ENCODE results near the gene LIN7A.

LIN7A gene

DNA sequence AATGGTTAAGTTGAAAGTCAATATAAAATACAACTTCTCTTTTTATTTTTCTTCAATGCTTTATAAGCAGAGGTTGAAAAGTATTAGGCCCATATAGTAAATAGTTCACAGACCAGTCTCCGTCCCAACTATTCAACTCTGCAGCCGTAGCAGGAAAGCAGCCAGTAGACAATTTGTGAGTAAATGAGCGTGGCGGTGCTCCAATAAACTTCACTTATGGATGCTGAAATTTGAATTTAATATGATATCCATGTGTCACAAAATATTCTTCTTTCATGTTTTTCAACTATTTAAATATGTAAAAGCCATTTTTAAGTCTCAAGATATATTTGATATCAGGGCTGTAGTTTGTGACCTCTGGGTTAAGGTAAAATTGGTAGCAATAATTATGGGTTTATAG lies 17.7 kb downstream of the LIN7A start:
- Histone ChIP-seq H3K27ac (ENCODE audit: low read depth, low read length) (no peak overlapping the region), H3K4me1 (ENCODE audit: control insufficient read depth, insufficient read depth, low read length, unreplicated experiment) (no peaks in the 10 kb centered on the region), H3K36me3 (ENCODE audit: insufficient read depth, low read length) (no peaks in the 10 kb centered on the region), H2AFZ (ENCODE audit: low read length, unreplicated experiment) (no peak overlapping the region), H3K79me2 (ENCODE audit: control insufficient read depth, insufficient read depth, low read length, unreplicated experiment) (no peaks in the 10 kb centered on the region), H3K4me3 (ENCODE audit: low read depth, low read length) (no peak overlapping the region), H3K27me3 (ENCODE audit: insufficient read depth, low read length) (no peaks in the 10 kb centered on the region)

DNA sequence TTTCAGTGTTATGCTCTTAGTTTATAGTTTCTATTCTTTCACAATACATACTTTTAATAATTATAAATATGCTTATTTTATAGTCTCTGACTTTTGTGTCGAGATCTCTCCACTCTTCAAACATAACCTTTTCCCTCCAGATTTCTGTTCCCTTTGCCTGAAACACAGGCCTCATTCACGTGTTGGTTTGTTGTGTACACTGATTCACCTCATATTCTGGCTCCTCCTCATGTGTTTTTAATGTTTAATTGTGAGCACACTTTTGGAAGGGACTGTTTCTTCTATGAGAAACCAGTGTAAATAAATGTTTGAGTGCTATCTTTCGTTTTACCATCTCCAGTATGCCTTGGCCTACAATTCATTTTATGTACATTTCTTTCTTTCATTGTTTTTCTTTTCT lies 20.1 kb downstream of the LIN7A start:
- H3K27ac ChIP-seq (ENCODE audit: low read depth, low read length), result no peak overlapping the region
- no peak overlapping the region for H2AFZ ChIP-seq (ENCODE audit: low read length, unreplicated experiment)

GRCh38 chr12:80912901-80913770 lies 24.6 kb downstream of the LIN7A start:
- Histone ChIP-seq H2AFZ (ENCODE audit: low read length, unreplicated experiment) (no peak overlapping the region), H3K4me3 (ENCODE audit: low read depth, low read length) (no peak overlapping the region), H3K79me2 (ENCODE audit: control insufficient read depth, insufficient read depth, low read length, unreplicated experiment) (no peaks in the 10 kb centered on the region), H3K36me3 (ENCODE audit: insufficient read depth, low read length) (no peaks in the 10 kb centered on the region), H3K27me3 (ENCODE audit: insufficient read depth, low read length) (no peaks in the 10 kb centered on the region), H3K4me1 (ENCODE audit: control insufficient read depth, insufficient read depth, low read length, unreplicated experiment) (no peaks in the 10 kb centered on the region), H3K27ac (ENCODE audit: low read depth, low read length) (no peak overlapping the region)

More for the DNA sequence above, 20.1 kb downstream of the LIN7A start:
- Histone ChIP-seq H3K27me3 (ENCODE audit: insufficient read depth, low read length) (no peaks in the 10 kb centered on the region), H3K4me3 (ENCODE audit: low read depth, low read length) (no peak overlapping the region), H3K4me1 (ENCODE audit: control insufficient read depth, insufficient read depth, low read length, unreplicated experiment) (no peaks in the 10 kb centered on the region), H3K79me2 (ENCODE audit: control insufficient read depth, insufficient read depth, low read length, unreplicated experiment) (no peaks in the 10 kb centered on the region), H3K36me3 (ENCODE audit: insufficient read depth, low read length) (no peaks in the 10 kb centered on the region)

- Histone ChIP-seq H3K36me3 (ENCODE audit: insufficient read depth, low read length) (no peaks in the 10 kb centered on the region), H3K27ac (ENCODE audit: low read depth, low read length) (no peak overlapping the region), H3K4me1 (ENCODE audit: control insufficient read depth, insufficient read depth, low read length, unreplicated experiment) (no peaks in the 10 kb centered on the region), H3K79me2 (ENCODE audit: control insufficient read depth, insufficient read depth, low read length, unreplicated experiment) (no peaks in the 10 kb centered on the region), H3K4me3 (ENCODE audit: low read depth, low read length) (no peak overlapping the region), H3K27me3 (ENCODE audit: insufficient read depth, low read length) (no peaks in the 10 kb centered on the region), H2AFZ (ENCODE audit: low read length, unreplicated experiment) (no peak overlapping the region)
Observed at GRCh38 chr12:80909370-80909769, 28.4 kb downstream of the LIN7A start.

DNA sequence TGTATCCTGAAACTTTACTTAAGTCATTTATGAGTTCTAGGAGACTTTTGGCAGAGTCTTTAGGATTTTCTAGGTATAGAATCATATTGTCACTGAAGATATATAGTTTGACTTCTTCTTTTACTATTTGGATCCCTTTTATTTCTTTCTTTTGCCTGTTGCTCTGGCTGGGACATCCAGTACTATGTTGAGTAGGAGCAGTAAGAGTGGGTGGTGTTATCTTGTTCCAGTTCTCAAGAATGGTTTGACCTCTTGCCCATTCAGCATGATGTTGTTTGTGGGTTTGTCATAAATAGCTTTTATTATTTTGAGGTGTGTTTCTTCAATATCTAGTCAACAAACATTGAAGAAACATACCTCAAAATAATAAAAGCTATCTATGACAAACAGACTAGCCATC lies 35.0 kb downstream of the LIN7A start:
- Histone ChIP-seq H3K36me3 (ENCODE audit: insufficient read depth, low read length) (no peaks in the 10 kb centered on the region), H3K4me3 (ENCODE audit: low read depth, low read length) (no peak overlapping the region), H3K27ac (ENCODE audit: low read depth, low read length) (no peak overlapping the region), H3K4me1 (ENCODE audit: control insufficient read depth, insufficient read depth, low read length, unreplicated experiment) (no peaks in the 10 kb centered on the region), H2AFZ (ENCODE audit: low read length, unreplicated experiment) (no peak overlapping the region), H3K79me2 (ENCODE audit: control insufficient read depth, insufficient read depth, low read length, unreplicated experiment) (no peaks in the 10 kb centered on the region), H3K27me3 (ENCODE audit: insufficient read depth, low read length) (no peaks in the 10 kb centered on the region)

DNA sequence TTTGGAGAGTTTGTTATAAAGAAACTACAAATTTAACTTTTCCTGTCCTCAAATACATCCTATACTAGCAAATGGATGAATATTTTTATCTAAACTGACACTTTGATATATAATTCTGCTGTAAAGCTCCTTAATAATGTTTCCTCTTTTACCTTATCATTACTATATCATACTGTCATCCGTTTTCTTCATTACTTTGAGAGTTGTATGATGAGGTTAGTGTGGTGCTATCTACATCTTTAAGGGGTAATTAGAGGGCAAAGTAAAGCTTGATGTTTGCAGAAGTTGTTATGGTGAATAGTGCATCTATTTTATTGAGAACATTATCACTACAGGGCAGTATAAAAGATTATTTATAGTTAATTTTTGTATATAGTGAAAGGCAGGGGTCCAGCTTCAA lies 36.1 kb downstream of the LIN7A start:
- Histone ChIP-seq H3K27ac (ENCODE audit: low read depth, low read length) (no peak overlapping the region), H3K4me3 (ENCODE audit: low read depth, low read length) (no peak overlapping the region), H3K79me2 (ENCODE audit: control insufficient read depth, insufficient read depth, low read length, unreplicated experiment) (no peaks in the 10 kb centered on the region), H3K36me3 (ENCODE audit: insufficient read depth, low read length) (no peaks in the 10 kb centered on the region), H3K27me3 (ENCODE audit: insufficient read depth, low read length) (no peaks in the 10 kb centered on the region), H2AFZ (ENCODE audit: low read length, unreplicated experiment) (no peak overlapping the region), H3K4me1 (ENCODE audit: control insufficient read depth, insufficient read depth, low read length, unreplicated experiment) (no peaks in the 10 kb centered on the region)

GRCh38 chr12:80895240-80895639 lies 42.5 kb downstream of the LIN7A start:
- Histone ChIP-seq H3K79me2 (ENCODE audit: control insufficient read depth, insufficient read depth, low read length, unreplicated experiment) (no peaks in the 10 kb centered on the region), H2AFZ (ENCODE audit: low read length, unreplicated experiment) (no peak overlapping the region), H3K4me3 (ENCODE audit: low read depth, low read length) (no peak overlapping the region), H3K36me3 (ENCODE audit: insufficient read depth, low read length) (no peaks in the 10 kb centered on the region), H3K27ac (ENCODE audit: low read depth, low read length) (no peak overlapping the region), H3K27me3 (ENCODE audit: insufficient read depth, low read length) (no peaks in the 10 kb centered on the region), H3K4me1 (ENCODE audit: control insufficient read depth, insufficient read depth, low read length, unreplicated experiment) (no peaks in the 10 kb centered on the region)

DNA sequence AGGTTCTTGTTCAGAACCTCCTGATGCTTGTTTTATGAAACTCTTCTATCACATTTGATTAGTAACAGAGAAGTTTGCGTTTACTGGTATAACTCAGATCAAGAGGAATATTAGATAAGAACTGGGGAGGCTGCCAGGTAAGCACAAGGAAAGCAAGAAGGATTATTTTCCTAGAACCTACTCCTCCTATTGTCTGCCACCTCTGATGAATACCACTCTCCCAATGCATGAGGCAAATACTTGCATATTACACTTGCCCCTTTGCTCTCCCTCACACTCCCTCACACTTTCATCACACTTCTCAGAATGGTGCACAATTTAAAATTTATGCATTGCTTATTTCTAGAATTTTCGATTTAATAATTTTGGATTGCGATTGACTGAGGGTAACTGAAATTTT lies 43.6 kb downstream of the LIN7A start:
- no peaks in the 10 kb centered on the region for H3K27me3 ChIP-seq (ENCODE audit: insufficient read depth, low read length)
- no peak overlapping the region for H3K4me3 ChIP-seq (ENCODE audit: low read depth, low read length)
- no peak overlapping the region for H2AFZ ChIP-seq (ENCODE audit: low read length, unreplicated experiment)
- no peaks in the 10 kb centered on the region for H3K4me1 ChIP-seq (ENCODE audit: control insufficient read depth, insufficient read depth, low read length, unreplicated experiment)
- H3K79me2 ChIP-seq (ENCODE audit: control insufficient read depth, insufficient read depth, low read length, unreplicated experiment), result no peaks in the 10 kb centered on the region
- no peak overlapping the region for H3K27ac ChIP-seq (ENCODE audit: low read depth, low read length)
- H3K36me3 ChIP-seq (ENCODE audit: insufficient read depth, low read length), result no peaks in the 10 kb centered on the region

- Histone ChIP-seq H3K4me1 (ENCODE audit: control insufficient read depth, insufficient read depth, low read length, unreplicated experiment) (no peaks in the 10 kb centered on the region), H3K36me3 (ENCODE audit: insufficient read depth, low read length) (no peaks in the 10 kb centered on the region), H3K27me3 (ENCODE audit: insufficient read depth, low read length) (no peaks in the 10 kb centered on the region), H3K4me3 (ENCODE audit: low read depth, low read length) (no peak overlapping the region), H3K79me2 (ENCODE audit: control insufficient read depth, insufficient read depth, low read length, unreplicated experiment) (no peaks in the 10 kb centered on the region), H3K27ac (ENCODE audit: low read depth, low read length) (no peak overlapping the region), H2AFZ (ENCODE audit: low read length, unreplicated experiment) (no peak overlapping the region)
Observed at GRCh38 chr12:80892597-80893445, 44.9 kb downstream of the LIN7A start.

- no peaks in the 10 kb centered on the region for H3K27me3 ChIP-seq (ENCODE audit: insufficient read depth, low read length)
- no peak overlapping the region for H2AFZ ChIP-seq (ENCODE audit: low read length, unreplicated experiment)
- H3K36me3 ChIP-seq (ENCODE audit: insufficient read depth, low read length), result no peaks in the 10 kb centered on the region
- H3K79me2 ChIP-seq (ENCODE audit: control insufficient read depth, insufficient read depth, low read length, unreplicated experiment), result no peaks in the 10 kb centered on the region
- H3K27ac ChIP-seq (ENCODE audit: low read depth, low read length), result no peak overlapping the region
- no peaks in the 10 kb centered on the region for H3K4me1 ChIP-seq (ENCODE audit: control insufficient read depth, insufficient read depth, low read length, unreplicated experiment)
- no peak overlapping the region for H3K4me3 ChIP-seq (ENCODE audit: low read depth, low read length)
Observed at GRCh38 chr12:80884651-80885050, 53.1 kb downstream of the LIN7A start.
